AG08395 (cell line): ENCODE data around the gene CD99L2.

Experiments used
- DNase-seq: peaks from one replicate; pipeline ENCODE4 v3.0.0; 2012; ENCODE audit warnings: mixed read lengths, low spot score

The CD99L2 gene

GRCh38 chrX:150790021-150790420 lies 108.4 kb downstream of the CD99L2 start:
- no peak for DNase-seq

- DNase-seq = no peak
Measured at GRCh38 chrX:150781677-150782076, 116.8 kb downstream of the CD99L2 start.

- DNase-seq = no peak
Measured at GRCh38 chrX:150779385-150779784, 119.1 kb downstream of the CD99L2 start.

GRCh38 chrX:150777328-150777992 lies 121.0 kb downstream of the CD99L2 start:
- no peak for DNase-seq

GRCh38 chrX:150775569-150776350 lies 122.7 kb downstream of the CD99L2 start:
- DNase-seq = no peak

GRCh38 chrX:150774798-150775568 lies 123.5 kb downstream of the CD99L2 start:
- DNase-seq = no peak

GRCh38 chrX:150773634-150774033 lies 124.8 kb downstream of the CD99L2 start:
- no peak for DNase-seq

GRCh38 chrX:150773117-150773516 lies 125.4 kb downstream of the CD99L2 start:
- DNase-seq = no peak

- peak; percentile 77 for DNase-seq
Measured at GRCh38 chrX:150772150-150772970, 126.1 kb downstream of the CD99L2 start.

GRCh38 chrX:150771116-150771515 lies 127.4 kb downstream of the CD99L2 start:
- no peak for DNase-seq

- DNase-seq = no peak
Measured at GRCh38 chrX:150770623-150771022, 127.8 kb downstream of the CD99L2 start.

GRCh38 chrX:150769408-150769807 lies 129.1 kb downstream of the CD99L2 start:
- DNase-seq = no peak

- no peak for DNase-seq
Measured at GRCh38 chrX:150768580-150769190, 129.8 kb downstream of the CD99L2 start.

- peak; percentile 9 for DNase-seq
Measured at GRCh38 chrX:150768132-150768485, 130.4 kb downstream of the CD99L2 start.

- peak; percentile 73 for DNase-seq
Measured at GRCh38 chrX:150767475-150768131, 130.9 kb downstream of the CD99L2 start.

- DNase-seq = peak; percentile 24
Measured at GRCh38 chrX:150767045-150767395, 131.4 kb downstream of the CD99L2 start.

- no peak for DNase-seq
Measured at GRCh38 chrX:150766351-150767044, 132.0 kb downstream of the CD99L2 start.

- no peak for DNase-seq
Measured at GRCh38 chrX:150765782-150766350, 132.6 kb downstream of the CD99L2 start.

- no peak for DNase-seq
Measured at GRCh38 chrX:150765237-150765636, 133.2 kb downstream of the CD99L2 start.

GRCh38 chrX:150763810-150764209 lies 134.7 kb downstream of the CD99L2 start:
- no peak for DNase-seq
